GM12878 (cell line): ENCODE results near the gene TMEM44. TPM values are rescaled to one million over a fixed set of nuclear protein-coding genes. Genes with fewer than 3 reads are reported as not detected.

Experiments used
- ATAC-seq: fragments of 200-7000 bp; cut with Tn5 transposase; 3 replicates; pipeline ENCODE4 v1.9.1; 2020; ENCODE audit warnings: mild to moderate bottlenecking, moderate library complexity
- BruUV-seq: library from RNA; stranded (reverse); fragments of 400-500 nt; replicated peaks from 2 replicates; lab custom pipeline; 2021; lab: Mats Ljungman, UMichigan
- CTCF ChIA-PET: fragments of 300-600 bp; sonication (Branson Sonifier 250); formaldehyde crosslinking; extraction: SDS; loops from one replicate; lab custom pipeline; 2021; ENCODE audit warnings: inconsistent platforms; lab: Yijun Ruan, JAX
- POLR2A ChIA-PET: fragments of 350-600 bp; formaldehyde crosslinking; extraction: SDS; loops from one replicate; lab custom pipeline; 2021; ENCODE audit warnings: inconsistent platforms; lab: Charles Lee
- RAD21 ChIA-PET: fragments of 300-600 bp; sonication (Branson Sonifier 250); formaldehyde crosslinking; loops from one replicate; lab custom pipeline; 2023; ENCODE audit warnings: antibody characterized with exemption; ENCODE audit not compliant: unreplicated experiment; lab: Charles Lee
- SMC1A ChIA-PET: fragments of 300-600 bp; sonication (Branson Sonifier 250); formaldehyde crosslinking; loops from one replicate; lab custom pipeline; 2023; ENCODE audit not compliant: unreplicated experiment, uncharacterized antibody; lab: Charles Lee
- DNase-seq: peaks from one replicate; pipeline ENCODE4 v3.0.0-alpha.2; 2011; ENCODE audit warnings: low read depth, low spot score
- FAIRE-seq: peaks from 3 replicates; lab custom pipeline; 2011; peaks lifted over from hg19 to GRCh38; lab: Jason Lieb, UNC
- H2AFZ ChIP-seq: 2 replicates; pipeline ENCODE4 v1.6.0; 2011; ENCODE audit warnings: low read depth, low read length, control low read depth; ENCODE audit not compliant: control insufficient read depth
- H3K27ac ChIP-seq: 2 replicates; pipeline ENCODE4 v1.5.1; 2011; ENCODE audit warnings: control low read depth; ENCODE audit not compliant: control insufficient read depth, insufficient read depth
- H3K27me3 ChIP-seq, 2 experiments: replicated peaks in 1 of 2; 2 replicates each; pipeline versions ENCODE4 v1.6.0 to v1.6.1; 2011; ENCODE audit warnings: low read length in 1 of 2; ENCODE audit not compliant: control insufficient read depth in 2 of 2, insufficient read depth in 2 of 2
- H3K36me3 ChIP-seq, 2 experiments: 2 replicates each; pipeline ENCODE4 v1.5.1; 2011; ENCODE audit warnings: low read length in 1 of 2; ENCODE audit not compliant: control insufficient read depth in 2 of 2, insufficient read depth in 2 of 2
- H3K4me1 ChIP-seq: 2 replicates; pipeline ENCODE4 v1.6.1; 2011; ENCODE audit warnings: mild to moderate bottlenecking, low read length, moderate library complexity, mixed read lengths; ENCODE audit not compliant: control insufficient read depth, insufficient read depth
- H3K4me2 ChIP-seq: 2 replicates; pipeline ENCODE4 v1.6.0; 2011; ENCODE audit warnings: control low read depth; ENCODE audit not compliant: control insufficient read depth, insufficient read depth
- H3K4me3 ChIP-seq: fragments of 200-600 bp; sonication (generic); 2 replicates; pipeline ENCODE4 v1.5.1; 2016
- H3K79me2 ChIP-seq: 2 replicates; pipeline ENCODE4 v1.6.0; 2011; ENCODE audit warnings: low read length; ENCODE audit not compliant: control insufficient read depth, insufficient read depth
- H3K9ac ChIP-seq: 2 replicates; pipeline ENCODE4 v1.8.0; 2011; ENCODE audit warnings: low read length, control low read depth, mixed read lengths; ENCODE audit not compliant: control insufficient read depth, insufficient read depth
- H3K9me3 ChIP-seq: replicated peaks from 3 replicates; pipeline ENCODE4 v1.5.1; 2011; ENCODE audit warnings: mild to moderate bottlenecking, low read length; ENCODE audit not compliant: control insufficient read depth, insufficient read depth
- H4K20me1 ChIP-seq: 2 replicates; pipeline ENCODE4 v1.6.0; 2011; ENCODE audit not compliant: control insufficient read depth, insufficient read depth
- CTCF ChIP-seq, 3 experiments: IDR thresholded peaks in 2 of 3; conservative IDR thresholded peaks in 1 of 3; 2 replicates each; pipeline ENCODE4 v1.5.1; 2011; ENCODE audit warnings: low read depth in 3 of 3, low read length in 3 of 3, mild to moderate bottlenecking in 3 of 3, control low read depth in 2 of 3, moderate library complexity in 2 of 3, inconsistent platforms in 1 of 3, mixed read lengths in 1 of 3; ENCODE audit not compliant: control insufficient read depth in 2 of 3, insufficient read depth in 1 of 3; ENCODE audit errors: extremely low read depth in 1 of 3
- MTA3 ChIP-seq: IDR thresholded peaks from 2 replicates; pipeline ENCODE4 v1.6.1; 2012; ENCODE audit warnings: low read length, inconsistent platforms, borderline replicate concordance
- POLR2A ChIP-seq: IDR thresholded peaks from 2 replicates; pipeline ENCODE4 v1.6.1; 2011; ENCODE audit warnings: low read depth, mild to moderate bottlenecking, low read length
- RCOR1 ChIP-seq: conservative IDR thresholded peaks from 2 replicates; pipeline ENCODE4 v1.6.1; 2012; ENCODE audit warnings: low read depth, low read length, improper control_type of control experiment
- SMAD5 ChIP-seq: IDR thresholded peaks from 2 replicates; pipeline ENCODE4 v1.6.1; 2016; ENCODE audit warnings: antibody characterized with exemption, low read depth
- ZNF622 ChIP-seq: fragments of 450-650 bp; IDR thresholded peaks from 2 replicates; pipeline ENCODE4 v1.6.1; 2017; ENCODE audit warnings: mild to moderate bottlenecking, inconsistent platforms
- WGBS: methylation state at CpG from one replicate; pipeline ENCODE4 v1.1.6; 2016; ENCODE audit warnings: low lambda C conversion rate; ENCODE audit not compliant: insufficient replicate concordance, insufficient coverage; ENCODE audit errors: missing lambda C conversion rate; 5-methylcytosine and 5-hydroxymethylcytosine counted together
- in situ Hi-C: fragments of 300-500 bp; cut with MboI; formaldehyde crosslinking; loops from 9 replicates; pipeline ENCODE4 v1.14.3; 2018; ENCODE audit warnings: mixed read lengths
- intact Hi-C: fragments of 100-400 bp; cut with micrococcal nuclease; formaldehyde crosslinking; loops from one replicate; pipeline ENCODE4 v1.14.2; 2022; ENCODE audit not compliant: unreplicated experiment
- polyA plus RNA-seq, 11 experiments: library from polyadenylated mRNA; depleted of rRNA in 4 of 11; unstranded in 6 of 11; stranded (reverse) in 5 of 11; fragments of >200 nt; fragmentation: Nextera tagmentation in 4 of 11; fragmentation: Illumina TruSeq in 1 of 11; extraction: Ambion mirVana in 4 of 11; extraction: Trizol in 1 of 11; gene quantifications; 1 replicate in 1 of 11; 2 replicates in 10 of 11; pipeline versions ENCODE4 v1.2.1 to v1.2.3, GENCODE V29; 2011 to 2016; ENCODE audit warnings: inconsistent platforms in 2 of 11, missing spikeins in 2 of 11, low read depth in 1 of 11
- total RNA-seq, 4 experiments: library from RNA; depleted of rRNA in 3 of 4; stranded (reverse); fragments of >200 nt in 3 of 4; fragmentation: Illumina TruSeq in 1 of 4; extraction: Trizol in 1 of 4; gene quantifications; 2 replicates each; pipeline versions ENCODE4 v1.2.1 to v1.2.3, GENCODE V29; 2013 to 2021

Gene TMEM44
- total and polyA plus RNA-seq, 10 of the 15 experiments (the other 5 are each of a cell fraction or from before 2014, with no cell fraction given): 0.57 to 8.3 (median 3.6) TPM

GRCh38 chr3:194640829-194641228 lies 7.6 kb upstream of the TMEM44 start:
- no peaks in the 10 kb centered on the region for H3K9me3 ChIP-seq
- H3K36me3 ChIP-seq: peaks cover 11 to 19% of the 10 kb centered on the region in 2 experiments
- H3K79me2 ChIP-seq: no peaks in the 10 kb centered on the region
- H3K27me3 ChIP-seq: no peaks in the 10 kb centered on the region
- ChIA-PET RAD21 (no interaction called here), SMC1A (no interaction called here), POLR2A (no interaction called here), CTCF (no interaction called here)
- intact Hi-C loops: no loop called here
- TF ChIP-seq CTCF (IDR thresholded peaks at IDR 0.05 in 2 of 3, conservative IDR thresholded peaks at IDR 0.05 in 1 of 3; ENCODE audit: control insufficient read depth in 2 of 3, extremely low read depth in 1 of 3, insufficient read depth in 1 of 3, low read depth in 3 of 3, low read length in 3 of 3) (peak in 2 of 3 experiments; percentile 25 to 27; a peak in 3 of 6 replicates), SMAD5 (no peak)
- in situ Hi-C loops: no loop called here
- no peak overlapping the region for H3K9ac ChIP-seq
- H2AFZ ChIP-seq: no peak overlapping the region
- DNase-seq (no peak), FAIRE-seq (no peak), ATAC-seq (peak; percentile 67)
- H3K4me1 ChIP-seq: no peaks in the 10 kb centered on the region
- TSS peak; percentile 62 for BruUV-seq
- no peaks in the 10 kb centered on the region for H4K20me1 ChIP-seq
- WGBS: 77% methylated on average over 7 of the region's 7 CpGs
- H3K27ac ChIP-seq: no peak overlapping the region
- H3K4me3 ChIP-seq: no peak overlapping the region
- H3K4me2 ChIP-seq: no peak overlapping the region

GRCh38 chr3:194638991-194639605 lies 5.9 kb upstream of the TMEM44 start:
- no peak overlapping the region for H3K9ac ChIP-seq
- WGBS: 99% methylated on average over 10 of the region's 10 CpGs
- peaks cover 10 to 11% of the 10 kb centered on the region in 2 experiments for H3K36me3 ChIP-seq
- POLR2A ChIA-PET: interaction anchor here (0.6 kb wide), 1 partner anchor 42 kb away, joined by 4 read pairs; no protein-coding TSS in a partner anchor
- no peak overlapping the region for H3K4me2 ChIP-seq
- H3K9me3 ChIP-seq: no peaks in the 10 kb centered on the region
- in situ Hi-C loops: no loop called here
- no peak for DNase-seq
- no TSS peak for BruUV-seq
- FAIRE-seq: no peak
- RAD21 ChIA-PET: no interaction called here
- no peak for TF ChIP-seq ZNF622
- TF ChIP-seq POLR2A: peak; percentile 12; the same call in 1 of the 2 replicates
- no peak for TF ChIP-seq MTA3
- TF ChIP-seq RCOR1: no peak
- TF ChIP-seq, all 136 proteins: peak for 1
- CTCF ChIA-PET: interaction anchor here (1.0 to 2.2 kb wide), 3 partner anchors 33 to 632 kb away, joined by 3 to 9 read pairs (median 3); partner anchors contain the start of genes LSG1 and XXYLT1
- intact Hi-C loops: no loop called here
- Histone ChIP-seq H3K27ac (no peak overlapping the region), H2AFZ (no peak overlapping the region), H3K4me1 (no peaks in the 10 kb centered on the region), H3K4me3 (no peak overlapping the region), H4K20me1 (no peaks in the 10 kb centered on the region), H3K27me3 (no peaks in the 10 kb centered on the region), H3K79me2 (no peaks in the 10 kb centered on the region)
- SMC1A ChIA-PET: interaction anchor here (1.1 kb wide), 1 partner anchor 13 kb away, joined by 3 read pairs; no protein-coding TSS in a partner anchor
- ATAC-seq: no peak
